Aorta (tissue), 5 donors: ENCODE results near the gene ZNF804B. TPM values are rescaled to one million over a fixed set of nuclear protein-coding genes. Genes with fewer than 3 reads are reported as not detected.

ENCODE experiments used
- ATAC-seq: fragments of 200-7000 bp; cut with Tn5 transposase; one replicate; pipeline ENCODE4 v1.9.1; 2022; ENCODE audit warnings: moderate library complexity; ENCODE audit not compliant: low FRiP score
- DNase-seq, 2 donors: peaks; one replicate each; pipeline ENCODE4 v3.0.0-alpha.2; 2020
- H3K27ac ChIP-seq, 2 donors: one replicate each; pipeline ENCODE4 v1.5.1; 2013; ENCODE audit warnings: low read length in 2 of 2, mild to moderate bottlenecking in 2 of 2, moderate library complexity in 2 of 2, control low read depth in 1 of 2, inconsistent platforms in 1 of 2, low read depth in 1 of 2
- H3K27me3 ChIP-seq, 2 donors: one replicate each; pipeline ENCODE4 v1.6.1; 2013; ENCODE audit warnings: control low read depth in 1 of 2, low read length in 1 of 2, mild to moderate bottlenecking in 1 of 2, moderate library complexity in 1 of 2; ENCODE audit not compliant: insufficient read depth in 2 of 2, control insufficient read depth in 1 of 2
- H3K36me3 ChIP-seq, 2 donors: one replicate each; pipeline ENCODE4 v1.6.1; 2013; ENCODE audit warnings: control low read depth in 1 of 2, low read length in 1 of 2, mild to moderate bottlenecking in 1 of 2; ENCODE audit not compliant: insufficient read depth in 2 of 2, control insufficient read depth in 1 of 2
- H3K4me1 ChIP-seq, 2 donors: one replicate each; pipeline ENCODE4 v1.6.1; 2013; ENCODE audit warnings: low read length in 2 of 2, control low read depth in 1 of 2, mild to moderate bottlenecking in 1 of 2, moderate library complexity in 1 of 2; ENCODE audit not compliant: insufficient read depth in 2 of 2, control insufficient read depth in 1 of 2
- H3K4me3 ChIP-seq, 2 donors: one replicate each; pipeline ENCODE4 v1.5.1; 2013; ENCODE audit warnings: low read length in 2 of 2, control low read depth in 1 of 2, mild to moderate bottlenecking in 1 of 2
- H3K9me3 ChIP-seq: one replicate; pipeline ENCODE4 v1.6.1; 2013; ENCODE audit warnings: mild to moderate bottlenecking, low read length; ENCODE audit not compliant: control insufficient read depth
- WGBS, 2 donors: extraction: QIAGEN DNeasy Blood & Tissue Kit; methylation state at CpG; one replicate each; pipeline ENCODE4 v1.1.7; 2013; 5-methylcytosine and 5-hydroxymethylcytosine counted together
- intact Hi-C, 2 donors: fragments of 100-400 bp; cut with DNase I; formaldehyde crosslinking; loops; one replicate each; pipeline versions ENCODE4 v1.14.2 to v1.15.0; 2022
- polyA plus RNA-seq, 2 donors: library from polyadenylated mRNA; stranded (reverse); fragments of 200-250 nt; gene quantifications; one replicate each; pipeline ENCODE4 v1.2.3, GENCODE V29; 2013
- total RNA-seq, 2 donors: library from RNA; stranded (reverse); fragmentation: NEBNext Ultra II Directional; extraction: Animal tissue kit (Norgen Biotek cat#: 25700); gene quantifications; one replicate each; pipeline ENCODE4 v1.2.1, GENCODE V29; 2021
- donor health status: healthy with polysubstance abuse.
- donor health status: Bipolar disorder and iron deficiency.
- donor health status: DM: no; HTN: no; CAD: no.
- donor health status: DM: no; HTN: no; CAD: no.
- donor health status: DM: yes; HTN: yes; CAD: no.

The ZNF804B gene
- total and polyA plus RNA-seq, 4 donors = not detected

DNA sequence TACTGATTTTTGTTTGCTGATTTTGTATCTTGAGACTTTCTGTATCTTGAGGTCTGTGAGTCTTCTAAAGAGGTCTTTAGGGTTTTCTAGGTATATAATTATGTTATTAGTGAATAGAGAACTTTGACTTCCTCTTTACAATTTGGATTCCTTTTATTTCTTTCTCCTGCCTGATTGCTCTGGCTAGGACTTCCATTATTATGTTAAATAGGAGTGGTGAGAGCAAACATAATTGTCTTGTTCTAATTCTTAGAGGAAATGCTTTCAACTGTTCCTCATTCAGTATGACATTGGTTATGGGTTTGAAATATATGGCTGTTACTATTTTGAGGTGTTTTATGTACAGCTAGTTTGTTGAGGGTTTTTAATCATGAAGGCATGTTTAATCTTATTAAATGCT is 344.1 kb downstream of the ZNF804B start:
- Histone ChIP-seq H3K27ac (no peak overlapping the region), H3K27me3 (no peaks in the 10 kb centered on the region), H3K36me3 (no peaks in the 10 kb centered on the region), H3K4me3 (no peak overlapping the region), H3K9me3 (no peaks in the 10 kb centered on the region), H3K4me1 (no peaks in the 10 kb centered on the region)
- intact Hi-C loops = no loop called here
- DNase-seq (no peak), ATAC-seq (no peak)

DNA sequence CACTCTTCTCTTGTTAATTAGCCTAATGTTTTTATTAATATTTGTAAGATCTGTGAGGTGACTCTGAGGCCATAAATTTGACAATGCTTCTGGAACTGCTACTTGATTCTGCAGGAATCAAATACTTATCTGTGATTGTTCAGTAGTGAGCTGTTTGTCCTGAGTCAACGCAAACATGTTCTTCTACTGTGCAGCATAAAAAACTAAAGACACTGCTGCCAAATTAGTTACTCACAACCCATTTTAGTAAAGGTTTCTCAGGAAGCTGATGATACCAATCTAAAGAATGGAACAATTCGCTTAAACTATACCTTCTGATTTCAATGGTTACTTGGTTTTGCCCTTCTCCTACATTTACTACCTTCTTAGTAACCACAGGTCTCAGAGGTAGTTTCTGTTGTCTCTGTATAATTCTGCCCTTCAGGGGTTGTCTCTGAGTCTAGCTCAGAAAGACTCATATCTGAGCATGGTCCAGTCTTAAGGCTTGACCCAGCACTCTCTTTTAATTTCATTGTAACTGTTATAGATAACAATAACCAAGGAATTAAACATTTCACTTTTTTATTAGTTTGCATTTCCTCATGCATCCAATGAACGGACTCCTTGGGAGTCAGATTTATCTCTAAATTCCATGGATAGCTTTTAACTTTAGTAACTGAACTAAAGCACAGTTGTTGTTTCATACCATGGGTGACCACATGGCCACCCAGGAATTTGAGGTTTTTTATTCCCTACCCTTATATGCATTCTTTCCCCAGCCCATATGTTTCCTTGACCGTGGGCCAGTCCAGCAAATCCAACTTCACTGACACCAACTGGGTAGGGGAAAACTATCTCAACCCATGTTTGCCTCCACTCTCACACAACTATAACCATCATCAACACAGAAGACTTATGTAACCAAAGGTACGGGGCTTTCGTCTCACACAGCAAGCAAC is 345.5 kb downstream of the ZNF804B start:
- no peak overlapping the region for H3K4me3 ChIP-seq
- intact Hi-C loops = no loop called here
- ATAC-seq = no peak
- 64 to 67% methylated on average over 6 of the region's 6 CpGs for WGBS, 2 donors
- H3K27ac ChIP-seq = no peak overlapping the region
- no peaks in the 10 kb centered on the region for H3K4me1 ChIP-seq
- no peaks in the 10 kb centered on the region for H3K27me3 ChIP-seq
- DNase-seq = no peak
- H3K36me3 ChIP-seq = no peaks in the 10 kb centered on the region
- no peaks in the 10 kb centered on the region for H3K9me3 ChIP-seq

DNA sequence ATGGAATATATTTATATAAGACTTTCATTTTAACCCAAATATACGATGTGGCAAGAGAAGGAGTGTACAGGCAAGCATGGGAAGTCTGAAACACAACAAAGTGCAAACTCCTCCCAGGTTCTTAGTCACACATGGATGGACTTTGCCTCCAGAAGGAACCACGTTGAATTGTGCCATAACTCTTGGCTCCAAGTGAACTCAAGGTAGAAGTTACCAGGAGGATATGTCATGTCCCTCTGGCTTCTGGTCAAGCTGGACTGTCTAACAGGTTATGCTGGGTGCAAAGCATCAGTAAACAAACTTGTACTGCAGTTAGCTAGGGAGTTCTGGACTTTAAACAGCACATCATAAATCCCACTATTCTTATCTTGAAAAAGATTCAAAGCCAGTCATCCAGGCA is 364.4 kb downstream of the ZNF804B start:
- Histone ChIP-seq H3K9me3 (no peaks in the 10 kb centered on the region), H3K27me3 (no peaks in the 10 kb centered on the region), H3K36me3 (no peaks in the 10 kb centered on the region), H3K4me3 (no peak overlapping the region), H3K4me1 (no peaks in the 10 kb centered on the region), H3K27ac (no peak overlapping the region)
- DNase-seq (no peak), ATAC-seq (no peak)
- WGBS, 2 donors = 62 to 63% methylated on average over 2 of the region's 2 CpGs
- intact Hi-C loops = no loop called here

GRCh38 chr7:89129600-89130375 is 370.3 kb downstream of the ZNF804B start:
- intact Hi-C loops = loop anchor here in 1 of 2 donors (5.0 kb wide), 1 partner anchor 48 kb away; no protein-coding TSS in a partner anchor
- H3K4me1 ChIP-seq = no peaks in the 10 kb centered on the region
- no peaks in the 10 kb centered on the region for H3K9me3 ChIP-seq
- H3K4me3 ChIP-seq = no peak overlapping the region
- no peaks in the 10 kb centered on the region for H3K27me3 ChIP-seq
- WGBS, 2 donors = 70 to 71% methylated on average over 2 of the region's 2 CpGs
- DNase-seq = no peak
- no peak for ATAC-seq
- no peak overlapping the region for H3K27ac ChIP-seq
- no peaks in the 10 kb centered on the region for H3K36me3 ChIP-seq

- no peak overlapping the region for H3K4me3 ChIP-seq
- intact Hi-C loops = loop anchor here in 1 of 2 donors (5.0 kb wide), 1 partner anchor 44 kb away; no protein-coding TSS in a partner anchor
- no peak for DNase-seq
- H3K36me3 ChIP-seq = no peaks in the 10 kb centered on the region
- peaks cover 4% of the 10 kb centered on the region for H3K9me3 ChIP-seq
- 52 to 56% methylated on average over 3 of the region's 3 CpGs for WGBS, 2 donors
- no peaks in the 10 kb centered on the region for H3K4me1 ChIP-seq
- ATAC-seq = no peak
- no peaks in the 10 kb centered on the region for H3K27me3 ChIP-seq
- no peak overlapping the region for H3K27ac ChIP-seq
Measured at GRCh38 chr7:89133357-89133756, 373.9 kb downstream of the ZNF804B start.

DNA sequence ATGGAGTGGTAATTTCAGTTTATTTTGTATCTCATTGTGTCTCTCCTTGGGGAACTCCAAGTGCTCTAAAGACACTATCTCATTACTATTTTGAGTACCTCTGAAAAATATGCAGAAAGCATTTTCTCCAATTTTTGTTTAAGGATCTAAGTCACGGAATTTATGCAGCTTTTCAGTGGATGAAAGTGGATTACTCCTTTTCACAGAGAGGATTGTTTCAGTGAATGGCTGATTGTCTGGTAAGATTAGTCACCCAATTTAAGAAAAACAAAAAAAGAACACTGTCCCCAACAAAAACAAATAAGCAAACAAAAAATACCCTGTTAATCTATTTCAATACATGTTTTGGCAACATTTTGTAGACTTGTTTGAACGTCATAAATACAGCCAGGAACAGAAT is 374.3 kb downstream of the ZNF804B start:
- Histone ChIP-seq H3K36me3 (no peaks in the 10 kb centered on the region), H3K27me3 (no peaks in the 10 kb centered on the region), H3K4me3 (no peak overlapping the region), H3K9me3 (peaks cover 4% of the 10 kb centered on the region), H3K4me1 (no peaks in the 10 kb centered on the region), H3K27ac (no peak overlapping the region)
- no peak for ATAC-seq
- WGBS, 2 donors = 24 to 29% methylated on average over 2 of the region's 2 CpGs
- DNase-seq = no peak
- intact Hi-C loops = loop anchor here in 1 of 2 donors (5.0 kb wide), 1 partner anchor 43 kb away; no protein-coding TSS in a partner anchor

DNA sequence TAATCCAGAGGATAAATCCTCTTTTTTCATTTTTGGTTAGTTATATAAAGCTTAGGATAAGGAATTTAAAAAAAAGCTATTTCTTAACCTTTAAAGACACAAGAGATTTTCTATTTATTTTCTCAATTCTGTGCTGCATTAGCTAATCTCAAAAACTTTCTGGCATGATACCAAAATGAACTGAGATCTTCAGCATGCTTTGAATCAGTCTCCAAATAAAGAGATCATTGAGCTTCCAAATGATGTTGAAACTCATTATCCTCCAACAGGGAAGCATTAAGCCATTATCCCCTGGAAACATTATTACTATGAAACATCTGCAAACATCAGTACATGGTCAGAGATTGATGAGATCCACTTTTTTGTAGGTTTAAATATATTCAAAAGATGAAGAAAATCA is 386.3 kb downstream of the ZNF804B start:
- intact Hi-C loops = no loop called here
- Histone ChIP-seq H3K36me3 (no peaks in the 10 kb centered on the region), H3K9me3 (no peaks in the 10 kb centered on the region), H3K27me3 (no peaks in the 10 kb centered on the region), H3K4me1 (no peaks in the 10 kb centered on the region), H3K27ac (no peak overlapping the region), H3K4me3 (no peak overlapping the region)
- no peak for DNase-seq
- ATAC-seq = no peak

DNA sequence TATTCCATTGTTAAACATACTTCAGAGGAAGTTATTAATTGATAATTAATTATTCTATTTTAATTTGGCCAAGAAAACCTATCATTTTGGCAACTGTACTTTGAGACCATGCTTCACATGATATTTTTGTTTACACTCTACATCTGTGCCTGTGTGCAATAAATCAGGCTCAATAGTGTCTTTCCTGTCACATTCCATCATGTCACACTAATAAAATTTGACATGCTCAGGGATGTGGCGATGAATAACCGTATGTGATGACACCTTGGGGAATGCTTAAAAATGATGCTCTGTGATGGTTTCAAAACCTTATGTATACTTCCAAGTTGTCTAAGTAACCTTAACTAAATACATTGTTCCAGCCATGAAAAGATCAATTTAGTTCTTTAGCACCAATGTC is 400.6 kb downstream of the ZNF804B start:
- H3K27ac ChIP-seq = no peak overlapping the region
- intact Hi-C loops = no loop called here
- no peaks in the 10 kb centered on the region for H3K9me3 ChIP-seq
- no peaks in the 10 kb centered on the region for H3K36me3 ChIP-seq
- no peak for DNase-seq
- no peaks in the 10 kb centered on the region for H3K27me3 ChIP-seq
- H3K4me1 ChIP-seq = no peaks in the 10 kb centered on the region
- ATAC-seq = no peak
- H3K4me3 ChIP-seq = no peak overlapping the region
- 40 to 67% methylated on average over 2 of the region's 2 CpGs for WGBS, 2 donors
